Suppressor macrophage treated with lipopolysaccharide for 4 hours (primary cell): ENCODE results near the gene HPDL.
"Not testable (repeated sequence)": the region's sequence is repeated elsewhere in the genome, so short reads cannot be mapped to it uniquely, and the experiment has no call there.

Experiments
- DNase-seq: peaks from one replicate; pipeline ENCODE4 v3.0.0-alpha.2; 2020

HPDL gene

GRCh38 chr1:45326627-45327623 is at the start of gene HPDL:
Gene HPDL, plus strand, starts transcription at chr1:45326895. Its CDS starts 254 bp downstream, at chr1:45327149.
- no peak for DNase-seq

- no peak for DNase-seq
Measured at GRCh38 chr1:45282351-45282750, 44.3 kb upstream of the HPDL start.

- not testable (repeated sequence) for DNase-seq
Measured at GRCh38 chr1:45284858-45285257, 41.8 kb upstream of the HPDL start.

DNA sequence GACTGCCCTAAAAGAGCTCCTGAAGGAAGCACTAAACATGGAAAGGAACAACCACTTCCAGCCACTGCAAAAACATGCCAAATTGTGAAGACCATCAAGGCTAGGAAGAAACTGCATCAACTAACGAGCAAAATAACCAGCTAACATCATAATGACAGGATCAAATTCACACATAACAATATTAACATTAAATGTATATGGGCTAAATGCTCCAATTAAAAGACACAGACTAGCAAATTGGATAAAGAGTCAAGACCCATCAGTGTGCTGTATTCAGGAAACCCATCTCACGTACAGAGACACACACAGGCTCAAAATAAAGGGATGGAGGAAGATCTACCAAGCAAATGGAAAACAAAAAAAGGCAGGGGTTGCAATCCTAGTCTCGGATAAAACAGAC is 40.2 kb upstream of the HPDL start:
- not testable (repeated sequence) for DNase-seq

- not testable (repeated sequence) for DNase-seq
Measured at GRCh38 chr1:45291002-45291401, 35.7 kb upstream of the HPDL start.

DNA sequence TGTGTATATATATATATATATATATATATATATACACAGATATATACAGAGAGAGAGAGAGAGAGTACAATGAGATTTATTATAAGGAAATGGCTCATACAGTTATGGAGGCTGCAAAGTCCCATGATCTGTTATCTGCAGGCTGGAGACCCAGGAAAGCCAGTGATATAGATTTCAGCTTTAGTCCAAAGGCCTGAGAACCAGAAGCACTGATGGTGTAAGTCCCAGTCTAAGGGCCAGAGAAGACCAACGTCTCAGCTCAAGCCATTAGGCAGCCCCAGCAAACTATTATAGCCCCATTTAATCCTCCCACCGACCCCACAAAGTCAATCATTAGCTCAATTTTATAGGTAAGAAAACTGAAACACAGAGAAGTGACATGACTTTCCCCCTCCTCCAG is 35.0 kb upstream of the HPDL start:
- DNase-seq: no peak

- no peak for DNase-seq
Measured at GRCh38 chr1:45297666-45298356, 28.9 kb upstream of the HPDL start.

DNA sequence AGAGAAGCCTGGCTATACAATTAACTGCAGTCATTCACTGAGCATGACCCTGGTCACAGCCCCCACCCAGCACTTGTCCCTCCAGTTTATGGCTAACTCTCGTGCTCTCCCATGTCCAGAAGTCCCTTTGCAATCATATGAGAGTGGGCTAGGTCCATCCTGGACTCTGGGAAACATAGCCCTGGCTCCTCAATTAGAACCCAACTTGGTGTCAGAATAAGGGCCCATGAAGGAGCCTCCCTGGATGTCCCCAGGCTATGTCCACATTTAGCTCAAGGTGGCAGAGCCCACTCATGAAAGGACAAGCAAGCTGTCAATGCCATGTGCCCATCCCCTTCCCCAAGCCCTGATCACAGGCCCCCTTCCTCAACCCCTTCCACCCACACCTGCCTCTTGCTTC is 27.4 kb upstream of the HPDL start:
- no peak for DNase-seq

GRCh38 chr1:45299981-45300668 is 26.6 kb upstream of the HPDL start:
- DNase-seq: peak; percentile 78

- no peak for DNase-seq
Measured at GRCh38 chr1:45300669-45300997, 26.1 kb upstream of the HPDL start.

- no peak for DNase-seq
Measured at GRCh38 chr1:45302505-45303150, 24.1 kb upstream of the HPDL start.

GRCh38 chr1:45303520-45304310 is 23.0 kb upstream of the HPDL start:
- peak; percentile 99 for DNase-seq

DNA sequence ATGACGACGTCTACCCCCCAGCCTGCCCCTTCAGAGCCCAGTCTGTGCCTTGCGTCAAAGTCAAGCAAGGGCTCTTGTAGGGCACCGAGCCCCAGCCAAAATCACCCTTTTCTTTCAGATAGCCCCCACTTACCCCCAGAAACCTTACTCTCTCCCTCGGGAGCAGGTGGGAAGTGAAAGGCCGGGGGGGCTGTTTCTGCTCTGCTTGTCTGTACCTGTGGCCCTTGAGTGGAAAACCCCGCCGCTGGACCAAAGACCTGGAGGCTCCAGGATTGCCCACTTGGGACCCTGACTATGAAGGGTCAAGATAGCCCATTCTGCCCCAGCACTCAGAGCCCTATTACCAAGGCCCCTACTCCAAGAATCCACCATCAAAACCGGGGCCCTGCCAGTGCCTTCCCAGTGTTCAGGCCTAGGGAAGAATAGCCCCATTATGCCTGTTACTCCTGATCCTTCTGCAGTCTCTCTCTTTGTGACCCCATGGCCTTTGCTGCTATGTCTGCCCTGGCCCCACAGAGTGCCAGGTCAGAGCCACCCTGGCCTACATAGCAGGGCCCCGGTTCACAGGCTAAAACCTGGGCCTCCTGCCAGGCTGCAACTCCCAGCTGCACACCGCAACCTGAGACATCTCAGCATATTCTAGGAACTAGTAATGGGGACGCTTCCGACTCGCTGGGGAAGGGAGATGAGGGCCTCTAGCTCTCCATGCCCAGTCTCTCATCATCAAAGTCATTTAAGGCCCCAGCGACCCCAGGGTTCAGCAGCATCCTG is 22.2 kb upstream of the HPDL start:
- DNase-seq: no peak

DNA sequence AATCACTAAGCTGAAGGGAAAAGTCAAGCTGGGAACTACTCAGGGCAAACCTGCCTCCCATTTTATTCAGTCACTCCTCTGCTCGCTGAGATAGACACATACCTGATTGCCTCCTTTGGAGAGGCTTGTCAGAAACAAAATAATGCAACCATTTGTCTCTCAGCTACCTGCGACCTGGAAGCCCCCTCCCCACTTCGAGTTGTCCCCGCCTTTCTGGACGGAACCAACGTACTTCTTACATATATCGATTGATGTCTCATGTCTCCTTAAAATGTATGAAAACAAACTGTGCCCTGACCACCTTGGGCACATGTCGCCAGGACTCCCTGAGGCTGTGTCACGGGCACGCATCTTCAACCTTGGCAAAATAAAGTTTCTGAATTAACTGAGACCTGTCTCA is 21.5 kb upstream of the HPDL start:
- DNase-seq: no peak

DNA sequence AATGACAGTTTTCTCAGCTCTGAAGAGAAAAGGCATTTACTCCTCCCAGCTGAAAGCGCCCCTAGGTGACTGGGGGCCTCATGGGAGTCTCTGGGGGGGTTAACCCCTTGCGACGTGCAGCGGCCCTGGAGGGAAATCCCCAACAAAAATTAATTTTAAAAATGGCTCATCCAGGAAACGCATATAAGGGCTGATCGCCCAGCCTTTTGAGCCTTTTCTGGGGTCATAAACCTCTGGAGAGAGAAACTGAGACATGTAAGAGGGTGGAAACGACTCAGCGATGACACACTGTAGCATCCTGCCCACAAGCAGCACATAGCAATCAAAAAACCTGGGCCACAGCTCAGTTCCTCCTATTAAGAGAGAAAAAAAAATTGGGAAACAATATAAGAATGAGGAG is 20.4 kb upstream of the HPDL start:
- no peak for DNase-seq

- no peak for DNase-seq
Measured at GRCh38 chr1:45306905-45307304, 19.8 kb upstream of the HPDL start.

DNA sequence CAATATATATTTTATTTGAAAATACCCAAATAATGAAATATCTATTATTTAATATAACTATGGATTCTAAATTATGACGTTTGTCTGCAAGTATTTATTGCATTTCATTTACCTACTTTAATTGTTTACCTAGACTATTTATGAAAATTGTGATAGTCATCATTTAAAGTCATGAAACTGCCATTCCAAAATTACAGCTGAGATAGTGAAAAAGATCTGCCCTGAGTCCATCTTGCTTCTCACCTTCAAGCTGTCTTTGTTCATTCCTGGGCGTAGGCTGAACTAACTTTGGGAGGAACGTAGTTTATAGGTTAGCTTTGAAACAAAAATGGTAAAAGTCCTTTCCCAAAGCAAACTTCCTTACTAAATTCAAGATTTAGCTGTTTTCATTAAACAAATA is 12.4 kb upstream of the HPDL start:
- DNase-seq: no peak

- no peak for DNase-seq
Measured at GRCh38 chr1:45317166-45317565, 9.5 kb upstream of the HPDL start.

- DNase-seq: no peak
Measured at GRCh38 chr1:45319761-45320160, 6.9 kb upstream of the HPDL start.

GRCh38 chr1:45321444-45321843 is 5.3 kb upstream of the HPDL start:
- no peak for DNase-seq

DNA sequence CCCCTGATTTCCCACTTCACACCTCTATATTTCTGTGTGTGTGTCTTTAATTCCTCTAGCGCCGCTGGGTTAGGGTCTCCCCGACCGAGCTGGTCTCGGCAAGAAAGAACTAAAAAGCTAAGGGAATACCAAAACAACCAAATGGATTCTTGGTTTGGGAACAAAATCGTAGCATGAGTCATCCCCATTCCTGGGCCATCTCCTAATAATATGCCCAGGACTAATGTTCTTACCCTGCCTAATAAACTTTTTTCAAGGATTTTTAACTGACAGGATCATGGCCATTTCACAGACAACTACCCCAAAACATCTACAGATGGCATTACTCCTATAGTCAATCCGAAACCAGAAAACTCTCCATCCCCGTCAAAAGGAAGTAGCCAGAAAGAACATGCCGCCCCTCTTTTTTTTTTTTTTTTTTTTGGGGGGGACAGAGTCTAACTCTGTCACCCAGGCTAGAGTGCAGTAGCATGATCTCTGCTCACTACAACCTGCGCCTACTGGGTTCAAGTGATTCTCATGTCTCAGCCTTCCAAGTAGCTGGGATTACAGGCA is 4.1 kb upstream of the HPDL start:
- no peak for DNase-seq
